ENCODE data around the gene CLEC10A.
"Not testable (repeated sequence)": the region's sequence is repeated elsewhere in the genome, so short reads cannot be mapped to it uniquely, and the experiment has no call there.

Gene CLEC10A

GRCh38 chr17:7122381-7122780 is 42.3 kb upstream of the CLEC10A start:
- peak; percentile 54 for DNase-seq (ENCODE audit: low read depth, low spot score)
- H3K4me3 ChIP-seq (ENCODE audit: low read depth, low read length), result no peak overlapping the region
- no peak for TF ChIP-seq CTCF (IDR thresholded peaks at IDR 0.05; ENCODE audit: low read depth, low read length)
- in situ Hi-C loops (cut with HindIII; ENCODE audit: low sequenced_read_pairs), result no loop called here

- H3K4me3 ChIP-seq (ENCODE audit: low read depth, low read length); DNase-seq (ENCODE audit: low read depth, low spot score); in situ Hi-C loops (cut with HindIII; ENCODE audit: low sequenced_read_pairs): not testable (repeated sequence)
These were observed 40.6 kb upstream of the CLEC10A start for GRCh38 chr17:7120635-7121034.

GRCh38 chr17:7120123-7120522 is 40.1 kb upstream of the CLEC10A start:
- DNase-seq (ENCODE audit: low read depth, low spot score), result no peak
- no peak overlapping the region for H3K4me3 ChIP-seq (ENCODE audit: low read depth, low read length)
- no peak for TF ChIP-seq CTCF (IDR thresholded peaks at IDR 0.05; ENCODE audit: low read depth, low read length)
- in situ Hi-C loops (cut with HindIII; ENCODE audit: low sequenced_read_pairs), result no loop called here

GRCh38 chr17:7119314-7119713 is 39.3 kb upstream of the CLEC10A start:
- no peak for DNase-seq (ENCODE audit: low read depth, low spot score)
- no peak overlapping the region for H3K4me3 ChIP-seq (ENCODE audit: low read depth, low read length)
- TF ChIP-seq CTCF (IDR thresholded peaks at IDR 0.05; ENCODE audit: low read depth, low read length), result no peak
- in situ Hi-C loops (cut with HindIII; ENCODE audit: low sequenced_read_pairs), result no loop called here

GRCh38 chr17:7114875-7115614 is 35.0 kb upstream of the CLEC10A start:
- H3K4me3 ChIP-seq (ENCODE audit: low read depth, low read length), result no peak overlapping the region
- no peak for TF ChIP-seq CTCF (IDR thresholded peaks at IDR 0.05; ENCODE audit: low read depth, low read length)
- no peak for DNase-seq (ENCODE audit: low read depth, low spot score)
- in situ Hi-C loops (cut with HindIII; ENCODE audit: low sequenced_read_pairs), result no loop called here

- H3K4me3 ChIP-seq (ENCODE audit: low read depth, low read length), result no peak within 1 kb of the TSS
- in situ Hi-C loops (cut with HindIII; ENCODE audit: low sequenced_read_pairs), result no loop called here
- DNase-seq (ENCODE audit: low read depth, low spot score), result no peak
- no peak for TF ChIP-seq CTCF (IDR thresholded peaks at IDR 0.05; ENCODE audit: low read depth, low read length)
These were observed 34.3 kb upstream of the CLEC10A start, which contains the start of gene ASGR2 for GRCh38 chr17:7114241-7114874. Gene ASGR2 (minus strand): TSS chr17:7114822. CDS start chr17:7114240, 582 bp downstream.

All from astrocyte of the spinal cord (primary cell).